Fibroblast of skin of scalp (primary cell): ENCODE data around the gene UBXN11.
"Not testable (repeated sequence)": the region's sequence is repeated elsewhere in the genome, so short reads cannot be mapped to it uniquely, and the experiment has no call there.

Source experiments
- DNase-seq: peaks from one replicate; pipeline ENCODE4 v3.0.0-alpha.2; 2013

The UBXN11 gene

GRCh38 chr1:26336477-26337205, 30.2 kb upstream of the UBXN11 start:
- DNase-seq: peak; percentile 13

GRCh38 chr1:26335774-26336476, 29.5 kb upstream of the UBXN11 start:
- DNase-seq: no peak

GRCh38 chr1:26333312-26333711, 26.9 kb upstream of the UBXN11 start:
- not testable (repeated sequence) for DNase-seq

- DNase-seq: no peak
Observed at GRCh38 chr1:26330276-26330675, 23.8 kb upstream of the UBXN11 start.

GRCh38 chr1:26329380-26329779, 22.9 kb upstream of the UBXN11 start:
- not testable (repeated sequence) for DNase-seq

GRCh38 chr1:26328597-26328996, 22.2 kb upstream of the UBXN11 start:
- no peak for DNase-seq

- DNase-seq: no peak
Observed at GRCh38 chr1:26327956-26328362, 21.5 kb upstream of the UBXN11 start.

GRCh38 chr1:26324550-26324949, 18.1 kb upstream of the UBXN11 start:
- no peak for DNase-seq

GRCh38 chr1:26323382-26323781, 16.9 kb upstream of the UBXN11 start:
- DNase-seq: no peak

GRCh38 chr1:26322042-26322331, 15.6 kb upstream of the UBXN11 start:
- no peak for DNase-seq

GRCh38 chr1:26321315-26322041, 15.0 kb upstream of the UBXN11 start:
- peak; percentile 83 for DNase-seq

- no peak for DNase-seq
Observed at GRCh38 chr1:26320896-26321295, 14.5 kb upstream of the UBXN11 start.

- no peak for DNase-seq
Observed at GRCh38 chr1:26318338-26319064, 12.1 kb upstream of the UBXN11 start.

- no peak for DNase-seq
Observed at GRCh38 chr1:26317612-26318337, 11.3 kb upstream of the UBXN11 start, which contains the start of gene CD52. Gene CD52, plus strand, starts transcription at chr1:26317958. Its CDS starts 60 bp downstream, at chr1:26318018.

- DNase-seq: no peak
Observed at GRCh38 chr1:26317146-26317545, 10.7 kb upstream of the UBXN11 start.

- DNase-seq: no peak
Observed at GRCh38 chr1:26315874-26316850, 9.7 kb upstream of the UBXN11 start.

- DNase-seq: no peak
Observed at GRCh38 chr1:26314501-26314900, 8.1 kb upstream of the UBXN11 start.

GRCh38 chr1:26307966-26308899, 1.8 kb upstream of the UBXN11 start:
- DNase-seq: not testable (repeated sequence)

- DNase-seq: no peak
Observed at GRCh38 chr1:26307363-26307781, 936 bp upstream of the UBXN11 start.
